ENCODE data around the gene BICDL2. TPM values are rescaled to one million over a fixed set of nuclear protein-coding genes. Genes with fewer than 3 reads are reported as not detected.
"Not testable (repeated sequence)": the region's sequence is repeated elsewhere in the genome, so short reads cannot be mapped to it uniquely, and the experiment has no call there.

The BICDL2 gene
- polyA plus RNA-seq, 1 donor from 2014 or later = 0.37 TPM

- Histone ChIP-seq H3K9me2 (ENCODE audit: insufficient read depth, low read length) (no peaks in the 10 kb centered on the region), H3K9me3 (ENCODE audit: low read length) (no peaks in the 10 kb centered on the region), H3K27me3 (ENCODE audit: insufficient read depth, low read depth, low read length) (no peaks in the 10 kb centered on the region), H3F3A (ENCODE audit: insufficient read depth, low read length, poor library complexity, severe bottlenecking) (no peaks in the 10 kb centered on the region), H3K79me2 (replicated peaks; ENCODE audit: insufficient read depth, low read length) (no peaks in the 10 kb centered on the region), H4K20me1 (ENCODE audit: insufficient read depth) (no peaks in the 10 kb centered on the region), H3K36me3 (ENCODE audit: insufficient read depth, low read length) (no peaks in the 10 kb centered on the region), H3K27ac (ENCODE audit: low read length) (no peak overlapping the region), H3K9ac (ENCODE audit: low read length) (no peak overlapping the region), H2AFZ (ENCODE audit: low read depth, low read length) (no peak overlapping the region), H3K4me3 (ENCODE audit: low read length) (no peak overlapping the region), H3K4me2 (ENCODE audit: low read length) (no peak overlapping the region)
- TF ChIP-seq EZH2 (IDR thresholded peaks at IDR 0.05; ENCODE audit: borderline replicate concordance, insufficient read depth, low read length, poor library complexity, severe bottlenecking) (no peak), TAF1 (IDR thresholded peaks at IDR 0.05; ENCODE audit: low read depth) (no peak), EP300 (conservative IDR thresholded peaks at IDR 0.05; ENCODE audit: poor library complexity, severe bottlenecking) (no peak), SMC3 (conservative IDR thresholded peaks at IDR 0.05; ENCODE audit: poor library complexity) (no peak), CTCF (IDR thresholded peaks at IDR 0.05; ENCODE audit: poor library complexity, severe bottlenecking) (no peak), REST (IDR thresholded peaks at IDR 0.05; ENCODE audit: borderline replicate concordance) (no peak), RAD21 (conservative IDR thresholded peaks at IDR 0.05) (no peak), MXI1 (conservative IDR thresholded peaks at IDR 0.05; ENCODE audit: poor library complexity, severe bottlenecking) (no peak), POLR2AphosphoS5 (IDR thresholded peaks at IDR 0.05) (no peak)
Observed at GRCh38 chr16:3071655-3072054, 34.9 kb upstream of the BICDL2 start.

GRCh38 chr16:3070608-3071111, 33.9 kb upstream of the BICDL2 start:
- Histone ChIP-seq H3K9ac (ENCODE audit: low read length) (no peak overlapping the region), H3K4me2 (ENCODE audit: low read length) (no peak overlapping the region), H3K9me3 (ENCODE audit: low read length) (no peaks in the 10 kb centered on the region), H3K27ac (ENCODE audit: low read length) (no peak overlapping the region), H4K20me1 (ENCODE audit: insufficient read depth) (no peaks in the 10 kb centered on the region), H2AFZ (ENCODE audit: low read depth, low read length) (no peak overlapping the region), H3K4me3 (ENCODE audit: low read length) (no peak overlapping the region), H3K27me3 (ENCODE audit: insufficient read depth, low read depth, low read length) (no peaks in the 10 kb centered on the region), H3K79me2 (replicated peaks; ENCODE audit: insufficient read depth, low read length) (no peaks in the 10 kb centered on the region), H3K36me3 (ENCODE audit: insufficient read depth, low read length) (no peaks in the 10 kb centered on the region), H3K9me2 (ENCODE audit: insufficient read depth, low read length) (no peaks in the 10 kb centered on the region), H3F3A (ENCODE audit: insufficient read depth, low read length, poor library complexity, severe bottlenecking) (no peaks in the 10 kb centered on the region)
- no peak for TF ChIP-seq EP300 (conservative IDR thresholded peaks at IDR 0.05; ENCODE audit: poor library complexity, severe bottlenecking)
- no peak for TF ChIP-seq POLR2AphosphoS5 (IDR thresholded peaks at IDR 0.05)
- no peak for TF ChIP-seq SMC3 (conservative IDR thresholded peaks at IDR 0.05; ENCODE audit: poor library complexity)
- TF ChIP-seq MXI1 (conservative IDR thresholded peaks at IDR 0.05; ENCODE audit: poor library complexity, severe bottlenecking) = no peak
- TF ChIP-seq TAF1 (IDR thresholded peaks at IDR 0.05; ENCODE audit: low read depth) = no peak
- no peak for TF ChIP-seq CTCF (IDR thresholded peaks at IDR 0.05; ENCODE audit: poor library complexity, severe bottlenecking)
- TF ChIP-seq REST (IDR thresholded peaks at IDR 0.05; ENCODE audit: borderline replicate concordance) = no peak
- TF ChIP-seq RAD21 (conservative IDR thresholded peaks at IDR 0.05) = no peak
- TF ChIP-seq EZH2 (IDR thresholded peaks at IDR 0.05; ENCODE audit: borderline replicate concordance, insufficient read depth, low read length, poor library complexity, severe bottlenecking) = no peak

- not testable (repeated sequence) for H3K79me2 ChIP-seq (replicated peaks; ENCODE audit: insufficient read depth, low read length); H4K20me1 ChIP-seq (ENCODE audit: insufficient read depth); H2AFZ ChIP-seq (ENCODE audit: low read depth, low read length); H3F3A ChIP-seq (ENCODE audit: insufficient read depth, low read length, poor library complexity, severe bottlenecking); H3K36me3 ChIP-seq (ENCODE audit: insufficient read depth, low read length); H3K4me2 ChIP-seq (ENCODE audit: low read length); H3K27me3 ChIP-seq (ENCODE audit: insufficient read depth, low read depth, low read length); H3K27ac ChIP-seq (ENCODE audit: low read length); H3K4me3 ChIP-seq (ENCODE audit: low read length); H3K9ac ChIP-seq (ENCODE audit: low read length); H3K9me3 ChIP-seq (ENCODE audit: low read length); H3K9me2 ChIP-seq (ENCODE audit: insufficient read depth, low read length)
Observed at GRCh38 chr16:3069146-3069545, 32.4 kb upstream of the BICDL2 start.
